Activated T-cell treated with anti-CD3 and anti-CD28 coated beads, Interleukin-2, amount 50 U/mL, for 24 hours (primary cell): ENCODE results near the gene AGO4.
"Not testable (repeated sequence)": the region's sequence is repeated elsewhere in the genome, so short reads cannot be mapped to it uniquely, and the experiment has no call there.

ENCODE experiments used
- DNase-seq: peaks from one replicate; pipeline ENCODE4 v3.0.0-alpha.2; 2020
- H3K27ac Mint-ChIP-seq: 2 replicates; pipeline ENCODE4 v1.8.0; 2020; ENCODE audit warnings: mild to moderate bottlenecking, mixed read lengths
- H3K27me3 Mint-ChIP-seq: 2 replicates; pipeline ENCODE4 v1.8.0; 2020; ENCODE audit warnings: mixed read lengths
- H3K36me3 Mint-ChIP-seq: 2 replicates; pipeline ENCODE4 v1.8.0; 2020; ENCODE audit warnings: low read depth, mixed read lengths
- H3K4me1 Mint-ChIP-seq: 2 replicates; pipeline ENCODE4 v1.8.0; 2020; ENCODE audit warnings: low read depth, mixed read lengths
- H3K4me3 Mint-ChIP-seq: 2 replicates; pipeline ENCODE4 v1.8.0; 2020; ENCODE audit warnings: mild to moderate bottlenecking, moderate library complexity, mixed read lengths
- H3K9me3 Mint-ChIP-seq: 2 replicates; pipeline ENCODE4 v1.8.0; 2020; ENCODE audit warnings: mixed read lengths

AGO4 gene

DNA sequence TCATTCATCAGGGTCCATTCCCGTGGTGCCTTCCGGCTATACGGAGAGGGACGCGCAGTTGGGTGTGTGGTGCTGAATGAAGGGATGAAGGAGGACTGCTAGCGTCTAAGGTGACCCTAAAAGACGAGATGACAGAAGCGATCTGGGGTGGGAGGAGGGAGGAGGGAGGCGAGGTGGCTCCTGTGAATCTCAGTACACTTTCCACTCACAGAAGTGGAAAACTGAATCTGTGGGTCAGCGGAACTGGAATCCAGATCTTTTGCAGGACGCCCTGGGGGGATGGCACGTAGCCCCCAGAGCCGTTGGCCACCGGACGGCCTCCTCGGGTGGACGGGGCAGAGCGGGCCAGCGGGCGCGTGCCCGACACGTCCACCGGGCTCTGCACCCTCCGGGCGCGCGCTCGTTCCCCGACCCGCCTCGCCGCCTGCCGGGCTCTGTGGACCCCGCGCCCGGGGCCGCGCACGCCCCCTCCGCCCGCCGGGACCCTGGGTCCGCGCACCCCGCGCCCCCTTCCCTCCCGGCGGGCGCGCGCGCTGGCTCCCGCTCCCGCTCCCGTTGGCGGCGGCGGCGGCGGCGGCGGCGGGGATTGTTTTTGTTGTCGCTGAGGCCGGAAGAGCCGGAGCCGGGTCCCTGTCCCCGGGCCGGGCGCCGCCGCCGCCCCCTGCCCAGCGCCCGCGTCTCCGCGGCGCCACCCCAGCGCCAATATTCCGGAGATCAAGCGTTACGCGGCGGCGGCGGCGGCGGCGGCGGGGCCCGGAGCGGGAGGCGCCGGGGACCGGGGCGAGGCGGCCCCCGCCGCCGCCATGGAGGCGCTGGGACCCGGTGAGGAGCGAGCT, at the start of gene AGO4:
Gene AGO4 (plus strand): TSS at position 403 of the 836 bp plus-strand sequence. CDS start 401 bp downstream, at position 804.
- DNase-seq = peak; percentile 68
- Mint-ChIP-seq H3K27ac (peak within 1 kb of the TSS; percentile 93), H3K27me3 (no peaks in the 10 kb centered on the region), H3K9me3 (no peaks in the 10 kb centered on the region), H3K4me3 (peak within 1 kb of the TSS; percentile 83), H3K36me3 (peaks cover 1% of the 10 kb centered on the region), H3K4me1 (peaks cover 37% of the 10 kb centered on the region)

DNA sequence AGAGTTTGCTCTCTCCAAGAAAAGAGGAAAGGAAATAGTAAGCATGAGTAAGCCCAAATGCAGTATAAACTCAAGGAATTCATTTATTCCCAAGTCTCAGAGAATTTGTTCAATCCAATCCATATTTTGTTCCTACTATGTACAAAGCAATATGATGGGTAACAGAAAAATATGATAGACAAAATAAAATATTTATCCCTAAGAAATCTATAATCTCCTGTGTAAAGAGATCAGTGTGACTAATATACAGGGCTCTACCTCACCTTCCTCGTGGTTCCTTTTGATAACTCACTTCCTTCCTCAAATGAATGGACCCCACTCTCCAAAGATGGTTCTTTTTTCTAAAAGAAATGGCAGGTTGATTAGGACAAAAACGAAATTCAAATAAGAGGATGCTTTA, 45.7 kb upstream of the AGO4 start:
- no peak overlapping the region for H3K27ac Mint-ChIP-seq
- H3K4me3 Mint-ChIP-seq = no peak overlapping the region
- peaks cover 16% of the 10 kb centered on the region for H3K4me1 Mint-ChIP-seq
- H3K36me3 Mint-ChIP-seq = peaks cover 88% of the 10 kb centered on the region
- no peak for DNase-seq
- no peaks in the 10 kb centered on the region for H3K9me3 Mint-ChIP-seq
- H3K27me3 Mint-ChIP-seq = no peaks in the 10 kb centered on the region

DNA sequence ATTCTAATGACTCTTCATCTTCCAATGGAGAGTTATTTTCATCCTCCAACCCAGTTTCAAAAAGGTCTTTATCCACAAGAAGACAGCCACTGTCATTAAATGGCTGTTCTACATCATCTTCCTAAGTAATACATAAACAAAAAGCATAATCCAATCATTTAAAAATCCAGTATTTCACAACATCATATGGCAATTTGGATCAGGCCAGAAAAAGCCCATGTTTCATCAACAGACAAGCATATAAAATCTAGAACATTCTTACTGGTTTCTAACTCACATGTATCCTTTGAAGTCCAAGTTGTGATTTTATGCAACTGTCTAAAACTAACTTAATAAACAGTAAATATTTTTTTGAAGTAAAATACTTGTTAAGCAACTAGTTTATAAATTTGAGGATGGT, 44.6 kb upstream of the AGO4 start:
- Mint-ChIP-seq H3K9me3 (no peaks in the 10 kb centered on the region), H3K27me3 (no peaks in the 10 kb centered on the region), H3K27ac (no peak overlapping the region), H3K4me3 (no peak overlapping the region), H3K4me1 (peaks cover 18% of the 10 kb centered on the region), H3K36me3 (peaks cover 86% of the 10 kb centered on the region)
- DNase-seq = no peak

DNA sequence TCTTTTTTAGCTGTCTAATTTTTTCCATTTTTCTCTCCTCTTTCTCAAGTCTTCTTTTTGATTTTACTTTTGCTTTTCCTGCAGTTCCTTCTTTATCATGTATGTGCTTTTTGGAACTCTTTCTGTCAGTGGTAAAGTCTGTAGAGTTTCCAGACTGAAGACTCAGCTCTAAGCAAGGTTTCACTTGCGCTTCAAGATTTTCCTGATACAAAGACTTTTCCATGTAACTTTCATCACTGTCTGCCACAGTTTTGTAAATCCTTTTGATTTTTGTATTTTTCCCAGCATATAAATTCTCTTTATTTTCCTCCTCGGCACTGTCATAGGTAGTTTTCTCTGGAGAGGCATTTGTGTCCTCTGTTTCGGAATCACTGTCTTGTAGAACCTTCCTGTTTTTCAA, 43.5 kb upstream of the AGO4 start:
- no peaks in the 10 kb centered on the region for H3K27me3 Mint-ChIP-seq
- no peak overlapping the region for H3K27ac Mint-ChIP-seq
- no peak for DNase-seq
- peaks cover 86% of the 10 kb centered on the region for H3K36me3 Mint-ChIP-seq
- H3K4me1 Mint-ChIP-seq = peaks cover 24% of the 10 kb centered on the region
- no peak overlapping the region for H3K4me3 Mint-ChIP-seq
- no peaks in the 10 kb centered on the region for H3K9me3 Mint-ChIP-seq

DNA sequence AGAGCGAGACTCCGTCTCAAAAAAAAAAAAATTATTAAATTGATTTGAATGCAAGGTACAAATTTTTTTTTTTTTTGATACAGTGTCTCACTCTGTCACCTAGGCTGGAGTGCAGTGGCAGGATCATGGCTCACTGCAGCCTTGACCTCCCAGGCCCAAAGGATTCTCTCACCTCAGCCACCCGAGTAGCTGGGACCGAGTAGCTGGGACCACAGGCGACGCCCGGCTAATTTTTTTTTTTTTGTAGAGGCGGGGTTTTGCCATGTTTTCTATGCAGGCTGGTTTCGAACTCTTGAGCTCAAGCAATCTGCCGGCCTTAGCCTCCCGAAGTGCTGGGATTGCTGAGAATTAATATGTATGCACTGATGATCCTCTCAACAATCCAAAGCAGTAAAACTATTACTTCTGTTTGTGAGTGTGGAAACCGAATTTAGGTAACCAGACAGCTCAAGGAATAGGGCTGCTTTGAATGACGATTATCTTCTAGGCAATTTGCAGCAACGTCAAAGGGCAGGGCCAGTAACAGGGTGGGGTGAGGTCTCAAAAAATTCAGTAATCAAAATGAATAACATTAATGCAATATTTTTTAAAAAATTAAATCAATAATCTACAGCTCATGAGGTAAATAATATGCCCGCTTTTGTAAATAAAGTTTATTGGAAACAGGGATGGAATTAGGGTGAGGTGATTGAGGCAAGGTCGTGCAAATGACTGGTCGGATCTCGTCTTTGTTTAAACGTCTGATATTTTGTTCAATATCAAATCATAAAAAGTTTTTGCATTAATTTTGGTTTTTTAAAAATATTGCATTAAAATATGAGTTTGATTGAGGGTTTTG, 39.2 kb upstream of the AGO4 start:
- Mint-ChIP-seq H3K4me3 (peak overlapping the region; percentile 94), H3K4me1 (peaks cover 19% of the 10 kb centered on the region), H3K27ac (peak overlapping the region; percentile 84), H3K9me3 (no peaks in the 10 kb centered on the region), H3K27me3 (no peaks in the 10 kb centered on the region), H3K36me3 (peaks cover 45% of the 10 kb centered on the region)
- no peak for DNase-seq

DNA sequence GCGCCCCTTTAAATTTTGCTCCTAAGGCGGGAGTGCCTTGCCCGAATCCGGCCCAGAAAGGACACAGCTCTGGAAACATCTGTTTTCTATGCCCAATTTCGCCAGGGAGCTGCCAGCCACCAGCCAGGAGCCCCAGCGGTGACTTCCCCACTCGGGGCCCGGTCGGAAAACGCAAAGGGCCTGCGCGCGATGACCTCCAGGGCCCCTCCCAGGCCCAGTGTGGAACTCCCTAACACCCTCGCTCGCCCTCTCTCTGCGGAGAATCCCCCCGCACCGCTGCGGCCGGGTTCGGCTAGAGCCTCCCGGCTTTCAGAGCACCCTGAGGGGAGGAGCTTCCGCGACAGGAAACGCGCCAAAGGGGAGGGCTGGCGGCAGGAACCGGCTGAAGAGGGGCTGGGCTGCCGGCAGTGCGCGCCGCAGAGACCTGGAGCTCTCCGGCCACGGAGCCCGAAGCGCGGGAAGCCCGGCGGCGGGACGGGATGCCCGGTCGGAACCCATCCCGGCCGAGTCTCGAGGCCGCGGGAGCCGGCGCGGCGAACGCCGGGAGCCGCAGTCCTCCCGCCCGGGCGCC, 38.5 kb upstream of the AGO4 start:
- Mint-ChIP-seq H3K27me3 (no peaks in the 10 kb centered on the region), H3K36me3 (peaks cover 38% of the 10 kb centered on the region), H3K9me3 (no peaks in the 10 kb centered on the region), H3K4me1 (peaks cover 13% of the 10 kb centered on the region), H3K4me3 (peak overlapping the region; percentile 94), H3K27ac (peak overlapping the region; percentile 84)
- peak; percentile 90 for DNase-seq

DNA sequence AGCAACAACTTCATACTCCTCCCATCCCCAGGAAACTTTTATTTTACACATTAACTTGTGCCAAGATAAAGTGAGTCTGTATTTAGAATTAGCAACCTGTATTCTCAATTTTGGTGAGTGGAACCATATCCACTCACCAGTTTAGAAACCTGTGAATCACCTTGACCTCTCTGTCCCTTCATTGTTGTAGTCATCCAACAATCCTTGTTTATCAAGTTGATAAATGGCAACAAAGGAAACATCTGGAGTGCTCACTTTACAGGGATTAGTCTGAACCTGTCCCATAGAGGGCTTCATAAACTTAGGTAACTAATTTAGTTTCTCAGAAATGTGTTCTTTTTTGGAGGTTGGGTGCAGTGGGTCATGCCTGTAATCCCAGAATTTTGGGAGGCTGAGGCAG, 34.1 kb upstream of the AGO4 start:
- Mint-ChIP-seq H3K27me3 (no peaks in the 10 kb centered on the region), H3K4me1 (peaks cover 9% of the 10 kb centered on the region), H3K27ac (no peak overlapping the region), H3K36me3 (peaks cover 8% of the 10 kb centered on the region), H3K9me3 (no peaks in the 10 kb centered on the region), H3K4me3 (no peak overlapping the region)
- no peak for DNase-seq

DNA sequence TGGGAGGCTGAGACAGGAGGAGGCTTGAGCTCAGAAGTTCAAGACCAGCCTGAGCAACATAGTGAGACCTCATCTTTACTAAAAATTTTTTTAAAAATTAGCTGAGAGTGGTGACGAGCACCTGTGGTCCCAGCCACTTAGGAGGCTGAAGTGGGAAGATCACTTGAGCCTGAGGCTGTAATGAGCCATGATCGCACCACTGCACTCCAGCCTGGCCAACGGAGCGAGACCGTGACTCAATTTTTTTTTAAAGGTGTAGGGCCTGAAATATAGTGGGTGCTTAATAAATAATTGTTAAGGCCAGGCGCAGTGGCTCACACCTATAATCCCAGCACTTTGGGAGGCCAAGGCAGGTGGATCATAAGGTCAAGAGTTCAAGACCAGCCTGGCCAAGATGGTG, 31.6 kb upstream of the AGO4 start:
- not testable (repeated sequence) for H3K36me3 Mint-ChIP-seq, H3K27ac Mint-ChIP-seq, H3K9me3 Mint-ChIP-seq, H3K27me3 Mint-ChIP-seq, H3K4me3 Mint-ChIP-seq, H3K4me1 Mint-ChIP-seq, DNase-seq

DNA sequence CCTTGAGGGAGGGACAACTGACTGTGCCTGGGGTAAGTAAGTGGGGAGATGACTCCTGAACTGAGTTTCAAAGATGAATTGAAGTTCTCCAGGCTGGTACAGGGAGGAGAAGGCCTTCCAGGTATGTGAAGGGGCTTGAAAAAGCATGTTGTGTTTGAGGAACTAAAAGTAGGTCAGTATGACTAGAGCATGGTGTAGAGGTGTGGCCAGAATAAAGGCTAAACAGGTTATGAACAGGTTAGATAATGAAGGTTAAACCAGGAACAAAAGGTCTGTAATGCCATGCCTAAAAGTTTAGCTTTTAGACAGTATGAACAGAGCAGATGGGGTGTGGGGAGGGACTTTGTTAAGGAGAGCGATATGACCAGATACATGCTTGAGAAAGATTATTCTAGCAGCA, 30.7 kb upstream of the AGO4 start:
- H3K9me3 Mint-ChIP-seq = no peaks in the 10 kb centered on the region
- peaks cover 3% of the 10 kb centered on the region for H3K4me1 Mint-ChIP-seq
- no peaks in the 10 kb centered on the region for H3K36me3 Mint-ChIP-seq
- no peak overlapping the region for H3K27ac Mint-ChIP-seq
- DNase-seq = no peak
- H3K4me3 Mint-ChIP-seq = no peak overlapping the region
- no peaks in the 10 kb centered on the region for H3K27me3 Mint-ChIP-seq

DNA sequence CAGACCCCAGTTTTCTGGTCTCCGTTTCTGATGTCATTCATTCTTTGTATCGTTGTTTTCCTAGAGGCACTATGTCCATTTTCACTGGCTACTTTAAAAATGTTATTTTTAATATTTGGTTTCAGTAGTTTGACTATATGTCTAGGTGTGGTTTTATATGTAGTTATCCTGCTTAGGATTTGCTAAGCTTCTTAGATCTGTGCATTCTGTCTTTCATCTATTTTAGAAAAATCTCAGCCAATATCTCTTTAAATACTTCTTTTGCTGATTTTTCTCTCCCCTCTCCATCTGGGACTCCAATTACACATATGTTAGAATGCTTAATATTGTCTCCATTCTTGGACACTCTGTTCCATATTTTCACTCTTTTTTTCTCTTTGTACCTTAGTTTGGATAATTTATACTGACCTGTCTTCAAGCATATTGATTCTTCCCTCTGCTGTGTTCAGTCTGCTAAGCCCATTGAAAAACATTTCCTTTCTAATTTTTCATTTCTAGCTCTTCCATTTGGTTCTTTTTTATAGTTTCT, 24.7 kb upstream of the AGO4 start:
- H3K36me3 Mint-ChIP-seq = no peaks in the 10 kb centered on the region
- H3K4me1 Mint-ChIP-seq = no peaks in the 10 kb centered on the region
- no peaks in the 10 kb centered on the region for H3K27me3 Mint-ChIP-seq
- DNase-seq = no peak
- no peak overlapping the region for H3K27ac Mint-ChIP-seq
- no peaks in the 10 kb centered on the region for H3K9me3 Mint-ChIP-seq
- no peak overlapping the region for H3K4me3 Mint-ChIP-seq

DNA sequence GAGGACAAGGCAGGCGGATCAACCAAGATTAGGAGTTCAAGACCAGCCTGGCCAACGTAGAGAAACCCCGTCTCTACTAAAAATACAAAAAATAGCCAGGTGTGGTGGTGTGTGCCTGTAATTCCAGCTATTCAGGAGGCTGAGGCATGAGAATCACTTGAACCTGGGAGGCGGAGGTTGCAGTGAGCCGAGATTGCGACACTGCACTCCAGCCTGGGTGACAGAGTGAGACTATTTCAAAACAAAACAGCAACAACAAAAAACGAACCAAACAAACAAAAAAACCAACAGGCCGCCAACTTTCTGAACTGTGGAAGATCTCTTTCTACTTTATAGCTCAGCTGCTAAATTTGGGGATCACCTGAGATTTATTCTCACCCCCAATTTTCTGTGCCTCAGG, 23.5 kb upstream of the AGO4 start:
- H3K4me1 Mint-ChIP-seq, H3K9me3 Mint-ChIP-seq, DNase-seq, H3K27ac Mint-ChIP-seq, H3K4me3 Mint-ChIP-seq, H3K36me3 Mint-ChIP-seq, H3K27me3 Mint-ChIP-seq: not testable (repeated sequence)

DNA sequence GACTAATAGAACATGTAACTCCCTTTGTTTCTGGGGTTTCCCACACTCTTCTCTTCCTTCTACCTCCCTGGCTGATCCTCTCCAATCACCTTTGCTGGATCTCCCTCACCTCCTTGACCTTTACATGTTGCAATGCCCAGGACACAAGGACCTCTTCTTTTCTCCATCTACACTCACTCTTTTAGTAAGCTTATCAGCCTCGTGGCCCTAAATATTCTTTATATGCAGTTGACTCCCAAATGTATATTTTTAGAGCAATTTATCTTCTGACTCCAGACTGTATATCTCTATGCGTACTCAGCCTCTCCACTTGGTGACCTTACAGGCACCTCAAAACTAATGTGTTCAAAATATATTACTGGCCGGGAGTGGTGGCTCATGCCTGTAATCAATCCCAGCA, 19.7 kb upstream of the AGO4 start:
- Mint-ChIP-seq H3K27ac (no peak overlapping the region), H3K36me3 (no peaks in the 10 kb centered on the region), H3K4me1 (no peaks in the 10 kb centered on the region), H3K27me3 (no peaks in the 10 kb centered on the region), H3K9me3 (no peaks in the 10 kb centered on the region), H3K4me3 (no peak overlapping the region)
- DNase-seq = no peak

DNA sequence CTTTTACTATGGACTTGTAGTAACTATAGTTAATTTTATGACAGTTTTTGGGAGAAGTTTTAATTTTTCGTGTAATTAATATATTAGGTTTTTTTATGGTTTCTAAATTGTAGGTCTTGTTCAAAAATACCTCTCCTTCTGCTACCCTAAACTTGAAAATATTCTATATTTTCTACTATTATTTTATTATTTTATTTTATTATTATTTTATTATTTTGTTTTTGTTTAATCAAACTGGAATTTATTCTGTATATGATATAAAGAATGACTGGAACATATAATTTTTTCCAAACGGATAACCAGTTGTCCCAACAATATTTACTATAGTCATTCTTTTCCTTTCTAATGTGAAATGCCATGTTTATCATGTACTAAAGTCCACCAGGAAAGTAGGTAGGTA, 17.1 kb upstream of the AGO4 start:
- Mint-ChIP-seq H3K4me1 (no peaks in the 10 kb centered on the region), H3K27me3 (no peaks in the 10 kb centered on the region), H3K27ac (no peak overlapping the region), H3K36me3 (no peaks in the 10 kb centered on the region), H3K4me3 (no peak overlapping the region), H3K9me3 (no peaks in the 10 kb centered on the region)
- DNase-seq = no peak

DNA sequence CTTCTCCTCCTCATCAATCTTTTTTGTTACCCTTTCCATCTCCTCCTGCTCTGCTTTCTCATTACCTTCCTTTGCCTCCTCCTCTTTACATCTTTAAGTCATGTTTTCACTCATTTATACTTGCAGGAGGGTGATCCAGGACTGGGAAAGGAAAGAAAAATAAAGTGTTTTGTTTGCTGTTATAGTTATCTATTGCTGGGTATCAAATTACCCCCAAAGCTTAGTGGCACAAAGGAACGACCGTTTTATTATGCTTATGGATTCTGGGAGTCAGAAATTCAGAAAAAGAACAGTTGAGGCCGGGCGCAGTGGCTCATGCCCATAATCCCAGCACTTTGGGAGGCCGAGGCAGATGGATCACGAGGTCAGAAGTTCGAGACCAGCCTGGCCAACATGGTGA, 12.5 kb upstream of the AGO4 start:
- Mint-ChIP-seq H3K27ac (no peak overlapping the region), H3K9me3 (no peaks in the 10 kb centered on the region), H3K4me3 (no peak overlapping the region), H3K4me1 (no peaks in the 10 kb centered on the region), H3K27me3 (no peaks in the 10 kb centered on the region), H3K36me3 (no peaks in the 10 kb centered on the region)
- DNase-seq = no peak

DNA sequence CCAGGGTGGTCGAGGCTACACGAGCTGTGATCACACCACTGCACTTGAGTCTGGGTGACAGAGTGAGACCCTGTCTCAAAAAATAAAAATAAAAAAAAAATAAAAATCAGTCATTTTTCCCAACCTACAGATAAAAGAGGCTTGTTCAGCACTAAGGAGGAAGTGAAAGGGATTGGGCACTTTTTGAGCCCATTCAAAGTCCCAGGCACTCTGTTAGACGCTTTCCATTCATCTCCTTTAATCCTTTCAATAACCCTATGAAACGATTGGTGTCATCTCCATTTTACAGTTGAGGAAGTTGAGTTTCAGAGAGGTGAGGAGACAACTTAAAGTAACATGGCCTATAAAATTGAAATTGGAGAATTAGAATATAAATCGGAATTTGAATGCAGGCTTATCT, 10.4 kb upstream of the AGO4 start:
- no peak for DNase-seq
- Mint-ChIP-seq H3K27me3 (no peaks in the 10 kb centered on the region), H3K9me3 (no peaks in the 10 kb centered on the region), H3K36me3 (no peaks in the 10 kb centered on the region), H3K27ac (no peak overlapping the region), H3K4me1 (no peaks in the 10 kb centered on the region), H3K4me3 (no peak overlapping the region)
